ENCODE measurements around the gene PXMP4. TPM values are rescaled to one million over a fixed set of nuclear protein-coding genes. Genes with fewer than 3 reads are reported as not detected.

PXMP4 gene
- total RNA-seq, 3 donors from 2014 or later: 14.5 to 18.6 (median 18.2) TPM

DNA sequence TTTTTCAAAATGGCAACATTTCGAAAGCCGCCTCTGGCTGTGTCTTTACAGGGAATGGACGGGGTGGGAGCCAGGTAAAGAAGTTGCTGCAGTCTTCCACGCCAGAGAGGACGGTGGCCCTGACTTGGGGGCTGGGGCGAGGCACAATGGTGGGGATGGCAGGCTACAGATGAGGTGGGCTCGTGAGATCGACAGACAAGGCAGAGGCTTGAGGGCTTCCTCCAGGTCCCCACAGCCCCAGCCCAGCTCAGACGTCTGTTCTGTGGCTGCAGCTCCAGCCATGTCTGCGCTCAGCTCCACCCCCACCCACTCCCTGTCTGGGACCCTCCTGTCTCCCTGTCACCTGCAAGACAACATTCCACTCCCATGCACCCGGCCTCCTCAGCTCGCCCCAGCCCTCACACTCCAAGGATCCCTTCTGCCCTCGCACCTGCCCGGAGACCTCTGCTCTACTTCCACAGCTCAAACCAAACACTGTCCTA lies 65.4 kb downstream of the PXMP4 start:
- ATAC-seq (no peak), DNase-seq (no peak)
- intact Hi-C loops (cut with DNase I, micrococcal nuclease): loop anchor here (10.0 kb wide), 1 partner anchor 190 kb away; no protein-coding TSS in a partner anchor
- Histone ChIP-seq H3K4me1 (ENCODE audit: low read depth) (peaks cover 39% of the 10 kb centered on the region), H3K9me3 (no peaks in the 10 kb centered on the region), H3K36me3 (ENCODE audit: low read depth) (no peaks in the 10 kb centered on the region), H3K4me3 (no peak overlapping the region)
- TF ChIP-seq, protein P1, sequence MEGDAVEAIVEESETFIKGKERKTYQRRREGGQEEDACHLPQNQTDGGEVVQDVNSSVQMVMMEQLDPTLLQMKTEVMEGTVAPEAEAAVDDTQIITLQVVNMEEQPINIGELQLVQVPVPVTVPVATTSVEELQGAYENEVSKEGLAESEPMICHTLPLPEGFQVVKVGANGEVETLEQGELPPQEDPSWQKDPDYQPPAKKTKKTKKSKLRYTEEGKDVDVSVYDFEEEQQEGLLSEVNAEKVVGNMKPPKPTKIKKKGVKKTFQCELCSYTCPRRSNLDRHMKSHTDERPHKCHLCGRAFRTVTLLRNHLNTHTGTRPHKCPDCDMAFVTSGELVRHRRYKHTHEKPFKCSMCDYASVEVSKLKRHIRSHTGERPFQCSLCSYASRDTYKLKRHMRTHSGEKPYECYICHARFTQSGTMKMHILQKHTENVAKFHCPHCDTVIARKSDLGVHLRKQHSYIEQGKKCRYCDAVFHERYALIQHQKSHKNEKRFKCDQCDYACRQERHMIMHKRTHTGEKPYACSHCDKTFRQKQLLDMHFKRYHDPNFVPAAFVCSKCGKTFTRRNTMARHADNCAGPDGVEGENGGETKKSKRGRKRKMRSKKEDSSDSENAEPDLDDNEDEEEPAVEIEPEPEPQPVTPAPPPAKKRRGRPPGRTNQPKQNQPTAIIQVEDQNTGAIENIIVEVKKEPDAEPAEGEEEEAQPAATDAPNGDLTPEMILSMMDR (IDR thresholded peaks at IDR 0.05): no peak

- ATAC-seq: peak; percentile 84
- intact Hi-C loops (cut with DNase I, micrococcal nuclease): loop anchor here (10.0 kb wide), 1 partner anchor 189 kb away; no protein-coding TSS in a partner anchor
Measured at GRCh38 chr20:33653900-33654596, 66.1 kb downstream of the PXMP4 start.

GRCh38 chr20:33653218-33653899 lies 66.8 kb downstream of the PXMP4 start:
- intact Hi-C loops (cut with DNase I, micrococcal nuclease): loop anchor here (10.0 kb wide), 1 partner anchor 189 kb away; no protein-coding TSS in a partner anchor
- H3K36me3 ChIP-seq (ENCODE audit: low read depth): no peaks in the 10 kb centered on the region
- ATAC-seq: peak; percentile 51
- H3K4me3 ChIP-seq: no peak overlapping the region
- H3K9me3 ChIP-seq: no peaks in the 10 kb centered on the region
- H3K4me1 ChIP-seq (ENCODE audit: low read depth): peaks cover 45% of the 10 kb centered on the region
- TF ChIP-seq, protein P1 (IDR thresholded peaks at IDR 0.05): no peak
- peak in 2 of 3 donors; percentile 71 to 76 for DNase-seq

More at GRCh38 chr20:33653900-33654596, 66.1 kb downstream of the PXMP4 start:
- peak; percentile 87 to 90 (median 88) for DNase-seq
- peaks cover 45% of the 10 kb centered on the region for H3K4me1 ChIP-seq (ENCODE audit: low read depth)
- no peaks in the 10 kb centered on the region for H3K9me3 ChIP-seq
- TF ChIP-seq, protein P1 (IDR thresholded peaks at IDR 0.05): no peak
- no peaks in the 10 kb centered on the region for H3K36me3 ChIP-seq (ENCODE audit: low read depth)
- H3K4me3 ChIP-seq: no peak overlapping the region

Other genes with a start within 250 kb of the PXMP4 start
- 10 to 100 TPM; 28.5 to 37.4 (median 30.3) TPM for gene CBFA2T2, start 230.2 kb downstream of the PXMP4 start, total RNA-seq
- gene C20orf144, start 58.0 kb downstream of the PXMP4 start, total RNA-seq: under 1 TPM in 1 of 3 donors, not detected in 2; 0.24 TPM
- gene ACTL10, start 53.4 kb downstream of the PXMP4 start, total RNA-seq: 1 to 10 TPM; 1.7 to 4.2 (median 2.4) TPM
- gene NECAB3, start 45.9 kb downstream of the PXMP4 start, total RNA-seq: 10 to 100 TPM; 50.7 to 55.7 (median 51.7) TPM
- gene E2F1, start 33.9 kb downstream of the PXMP4 start, total RNA-seq: 1 to 10 TPM; 3.6 to 8.2 (median 4.1) TPM
- gene ZNF341, start 11.7 kb upstream of the PXMP4 start, total RNA-seq: 1 to 10 TPM; 5.0 to 5.6 (median 5.1) TPM
- 100 to 1,000 TPM; 167 to 230 (median 184) TPM for gene CHMP4B, start 91.0 kb upstream of the PXMP4 start, total RNA-seq

All from mucosa of descending colon (tissue), 3 donors.